NB4 (cell line): Measurements from ENCODE around the gene BNC2.

Source experiments
- CTCF ChIP-seq: IDR thresholded peaks from one replicate; pipeline ENCODE4 v1.5.1; 2012; ENCODE audit warnings: low read depth, low read length
- MAX ChIP-seq: IDR thresholded peaks from 2 replicates; pipeline ENCODE4 v1.6.1; 2011; ENCODE audit warnings: low read depth, low read length
- POLR2A ChIP-seq: IDR thresholded peaks from 2 replicates; pipeline ENCODE4 v1.6.1; 2011; ENCODE audit warnings: mild to moderate bottlenecking; ENCODE audit not compliant: insufficient read length; ENCODE audit errors: extremely low read depth

- TF ChIP-seq MAX (no peak), CTCF (no peak), POLR2A (no peak)
Observed at GRCh38 chr9:16716601-16717000, 153.9 kb downstream of the BNC2 start.
